ENCODE data around the gene HMX3. TPM values are rescaled to one million over a fixed set of nuclear protein-coding genes. Genes with fewer than 3 reads are reported as not detected.

The HMX3 gene
- total RNA-seq, 6 experiments from 2014 or later = not detected

DNA sequence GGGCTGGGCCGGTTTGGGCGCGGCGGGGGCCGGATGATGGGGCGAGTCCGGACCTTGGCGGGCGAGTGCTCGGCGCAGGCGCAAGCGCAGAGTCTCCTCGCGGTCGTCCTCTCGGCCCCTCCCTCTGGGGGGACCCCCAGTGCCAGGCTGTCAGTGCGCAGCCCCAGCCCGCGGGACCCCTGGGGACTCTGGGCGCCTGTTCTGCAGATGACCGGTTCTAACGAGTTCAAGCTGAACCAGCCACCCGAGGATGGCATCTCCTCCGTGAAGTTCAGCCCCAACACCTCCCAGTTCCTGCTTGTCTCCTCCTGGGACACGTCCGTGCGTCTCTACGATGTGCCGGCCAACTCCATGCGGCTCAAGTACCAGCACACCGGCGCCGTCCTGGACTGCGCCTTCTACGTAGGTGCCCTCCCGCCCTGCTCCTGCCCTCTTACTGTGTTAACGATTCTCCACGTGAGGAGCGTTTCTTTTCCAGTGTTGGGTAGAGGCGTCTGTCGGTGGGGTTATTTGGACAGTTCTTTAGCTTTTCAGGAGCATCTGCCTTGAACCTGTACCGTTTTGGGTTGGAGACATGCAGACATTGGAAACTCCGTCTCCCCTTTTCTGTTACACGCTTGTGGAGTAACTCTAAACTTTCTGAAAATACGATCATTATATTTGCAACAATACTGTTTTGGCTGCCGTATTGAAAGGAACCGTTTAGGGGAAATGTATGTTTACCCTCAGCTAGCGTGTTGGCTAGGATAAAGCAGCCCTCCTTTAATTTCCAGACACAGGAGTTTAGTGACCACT, 19.1 kb downstream of the HMX3 start:
- TF ChIP-seq CTCF (IDR thresholded peaks at IDR 0.05) (no peak), POLR2A (IDR thresholded peaks at IDR 0.05) (no peak)
- 12% methylated on average over 10 of the region's 49 CpGs for WGBS (ENCODE audit: insufficient coverage, low coverage, low lambda C conversion rate, missing lambda C conversion rate)
- DNase-seq (peak; percentile 68 to 75 (median 69)), ATAC-seq (peak; percentile 58 to 66 (median 65))
- peak overlapping the region; percentile 57 to 80 (median 79) for H3K27ac ChIP-seq
- peaks cover 0 to 19% (median 10%) of the 10 kb centered on the region in 4 donors for H3K36me3 ChIP-seq
- H3K9me3 ChIP-seq = no peaks in the 10 kb centered on the region
- H3K4me3 ChIP-seq = peak overlapping the region; percentile 91 to 97 (median 91)
- intact Hi-C loops (cut with DNase I) = no loop called here
- peaks cover 0 to 38% (median 7%) of the 10 kb centered on the region in 4 donors for H3K4me1 ChIP-seq
- H3K27me3 ChIP-seq = peaks cover 14 to 27% of the 10 kb centered on the region in 2 donors

- WGBS (ENCODE audit: insufficient coverage, low coverage, low lambda C conversion rate, missing lambda C conversion rate) = 83% methylated on average over 2 of the region's 2 CpGs
These were observed 20.3 kb downstream of the HMX3 start for GRCh38 chr10:123156078-123156477.

DNA sequence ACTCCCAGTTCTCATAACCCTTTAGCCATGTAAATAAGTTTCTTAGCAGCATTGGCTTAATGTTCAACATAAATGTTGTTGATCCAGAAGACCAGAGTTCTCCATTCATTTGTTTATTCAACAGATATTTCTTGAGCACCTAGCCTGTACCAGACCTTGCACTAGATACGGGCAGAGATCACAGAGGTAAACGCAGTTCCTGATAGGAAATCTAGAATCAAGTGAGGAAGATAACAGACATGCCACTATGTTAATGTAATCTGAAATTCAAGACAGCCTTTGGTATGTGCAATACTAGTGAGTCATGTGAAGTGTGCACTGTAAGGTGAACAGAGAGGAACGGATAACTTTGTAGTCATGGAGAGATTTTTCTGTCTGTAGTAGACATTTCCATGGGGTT, 21.4 kb downstream of the HMX3 start:
- Histone ChIP-seq H3K4me3 (no peak overlapping the region), H3K4me1 (peaks cover 0 to 22% (median 6%) of the 10 kb centered on the region in 4 donors), H3K27me3 (peaks cover 4 to 10% of the 10 kb centered on the region in 2 donors), H3K27ac (no peak overlapping the region), H3K9me3 (no peaks in the 10 kb centered on the region), H3K36me3 (peaks cover 0 to 38% (median 13%) of the 10 kb centered on the region in 4 donors)
- intact Hi-C loops (cut with DNase I) = no loop called here
- TF ChIP-seq POLR2A (IDR thresholded peaks at IDR 0.05) (no peak), CTCF (IDR thresholded peaks at IDR 0.05) (no peak)
- DNase-seq = no peak
- WGBS (ENCODE audit: insufficient coverage, low coverage, low lambda C conversion rate, missing lambda C conversion rate) = 34% methylated on average over 3 of the region's 3 CpGs
- no peak for ATAC-seq

More at GRCh38 chr10:123156078-123156477, 20.3 kb downstream of the HMX3 start:
- DNase-seq = no peak
- Histone ChIP-seq H3K4me3 (no peak overlapping the region), H3K36me3 (peaks cover 0 to 28% (median 10%) of the 10 kb centered on the region in 4 donors), H3K27ac (no peak overlapping the region), H3K27me3 (peaks cover 4 to 19% of the 10 kb centered on the region in 2 donors), H3K4me1 (peaks cover 0 to 26% (median 6%) of the 10 kb centered on the region in 4 donors), H3K9me3 (no peaks in the 10 kb centered on the region)
- no peak for ATAC-seq
- intact Hi-C loops (cut with DNase I) = no loop called here
- TF ChIP-seq POLR2A (IDR thresholded peaks at IDR 0.05) (no peak), CTCF (IDR thresholded peaks at IDR 0.05) (no peak)

DNA sequence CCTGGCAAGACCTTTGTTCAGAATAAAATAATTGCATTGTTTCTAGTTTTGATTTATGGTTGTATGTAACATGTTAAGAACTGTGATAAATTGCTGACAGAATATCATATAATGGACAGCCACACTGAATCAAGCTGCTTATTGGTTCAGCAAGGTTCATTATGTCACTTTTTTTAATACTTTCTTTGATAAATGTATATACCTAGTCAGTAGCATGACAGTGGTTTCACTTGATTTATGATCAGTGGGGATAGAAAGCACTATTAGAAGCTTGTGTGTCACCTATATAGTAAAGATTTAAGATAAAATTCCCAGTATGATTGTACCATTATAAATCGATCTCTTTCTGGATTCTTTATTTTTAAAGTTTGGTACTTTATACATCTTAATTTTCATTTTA, 22.9 kb downstream of the HMX3 start:
- no peak overlapping the region for H3K4me3 ChIP-seq
- TF ChIP-seq POLR2A (IDR thresholded peaks at IDR 0.05) (no peak), CTCF (IDR thresholded peaks at IDR 0.05) (no peak)
- H3K4me1 ChIP-seq = peaks cover 0 to 22% (median 6%) of the 10 kb centered on the region in 4 donors
- no peak overlapping the region for H3K27ac ChIP-seq
- ATAC-seq = no peak
- peaks cover 0 to 52% (median 19%) of the 10 kb centered on the region in 4 donors for H3K36me3 ChIP-seq
- WGBS (ENCODE audit: insufficient coverage, low coverage, low lambda C conversion rate, missing lambda C conversion rate) = 88% methylated on average over 1 of the region's 1 CpG
- DNase-seq = no peak
- no peaks in the 10 kb centered on the region for H3K9me3 ChIP-seq
- intact Hi-C loops (cut with DNase I) = no loop called here
- no peaks in the 10 kb centered on the region for H3K27me3 ChIP-seq
